HCT116 (cell line): Measurements from ENCODE around the gene ADGRA1.

Experiments
- CTCF ChIP-seq, 3 experiments: fragments of 200-600 bp in 1 of 3; sonication (generic) in 1 of 3; IDR thresholded peaks in 2 of 3; conservative IDR thresholded peaks in 1 of 3; 2 replicates each; pipeline ENCODE4 v1.5.1; 2012 to 2017; ENCODE audit warnings: low read depth in 2 of 3, low read length in 2 of 3, antibody characterized with exemption in 1 of 3, borderline replicate concordance in 1 of 3, control low read depth in 1 of 3, mild to moderate bottlenecking in 1 of 3, mixed read lengths in 1 of 3, mixed run types in 1 of 3, moderate library complexity in 1 of 3; ENCODE audit not compliant: insufficient read depth in 1 of 3
- EGR1 ChIP-seq: IDR thresholded peaks from 2 replicates; pipeline ENCODE4 v1.6.1; 2012; ENCODE audit warnings: low read depth
- EZH2 ChIP-seq: fragments of 200-600 bp; sonication (generic); IDR thresholded peaks from 2 replicates; pipeline ENCODE4 v1.6.1; 2017; ENCODE audit warnings: antibody characterized with exemption, mixed run types
- EZH2phosphoT487 ChIP-seq: fragments of 200-600 bp; IDR thresholded peaks from 2 replicates; pipeline ENCODE4 v1.6.1; 2018; ENCODE audit warnings: antibody characterized with exemption, borderline replicate concordance
- FOSL1 ChIP-seq: IDR thresholded peaks from 2 replicates; pipeline ENCODE4 v1.6.1; 2012; ENCODE audit warnings: low read depth
- POLR2A ChIP-seq: IDR thresholded peaks from 2 replicates; pipeline ENCODE4 v1.7.0; 2011; ENCODE audit warnings: borderline replicate concordance; ENCODE audit not compliant: insufficient read depth, insufficient read length; ENCODE audit errors: extremely low read depth
- POLR2AphosphoS5 ChIP-seq: IDR thresholded peaks from 2 replicates; pipeline ENCODE4 v1.6.1; 2011; ENCODE audit warnings: mild to moderate bottlenecking, low read depth, low read length, moderate library complexity
- RAD21 ChIP-seq: IDR thresholded peaks from 2 replicates; pipeline ENCODE4 v1.6.1; 2012; ENCODE audit warnings: low read depth, mild to moderate bottlenecking
- SP1 ChIP-seq: IDR thresholded peaks from 2 replicates; pipeline ENCODE4 v1.6.1; 2012; ENCODE audit warnings: low read depth
- TCF7L2 ChIP-seq: IDR thresholded peaks from 2 replicates; pipeline ENCODE4 v1.7.0; 2011; ENCODE audit warnings: borderline replicate concordance, inconsistent platforms; ENCODE audit not compliant: insufficient read depth, insufficient read length; ENCODE audit errors: extremely low read depth
- YY1 ChIP-seq: IDR thresholded peaks from 2 replicates; pipeline ENCODE4 v1.6.1; 2011; ENCODE audit warnings: low read length, low read depth, moderate library complexity, mild to moderate bottlenecking; ENCODE audit not compliant: insufficient replicate concordance; ENCODE audit errors: extremely low read depth
- ZFX ChIP-seq: fragments of 450-650 bp; IDR thresholded peaks from 2 replicates; pipeline ENCODE4 v1.6.1; 2017
- TF ChIP-seq, protein P1 (sequence below): IDR thresholded peaks from 2 replicates; pipeline ENCODE4 v1.6.1; 2012
- TF ChIP-seq, protein P2 (sequence below): IDR thresholded peaks from 2 replicates; pipeline ENCODE4 v1.6.1; 2012; ENCODE audit warnings: low read depth

DNA sequence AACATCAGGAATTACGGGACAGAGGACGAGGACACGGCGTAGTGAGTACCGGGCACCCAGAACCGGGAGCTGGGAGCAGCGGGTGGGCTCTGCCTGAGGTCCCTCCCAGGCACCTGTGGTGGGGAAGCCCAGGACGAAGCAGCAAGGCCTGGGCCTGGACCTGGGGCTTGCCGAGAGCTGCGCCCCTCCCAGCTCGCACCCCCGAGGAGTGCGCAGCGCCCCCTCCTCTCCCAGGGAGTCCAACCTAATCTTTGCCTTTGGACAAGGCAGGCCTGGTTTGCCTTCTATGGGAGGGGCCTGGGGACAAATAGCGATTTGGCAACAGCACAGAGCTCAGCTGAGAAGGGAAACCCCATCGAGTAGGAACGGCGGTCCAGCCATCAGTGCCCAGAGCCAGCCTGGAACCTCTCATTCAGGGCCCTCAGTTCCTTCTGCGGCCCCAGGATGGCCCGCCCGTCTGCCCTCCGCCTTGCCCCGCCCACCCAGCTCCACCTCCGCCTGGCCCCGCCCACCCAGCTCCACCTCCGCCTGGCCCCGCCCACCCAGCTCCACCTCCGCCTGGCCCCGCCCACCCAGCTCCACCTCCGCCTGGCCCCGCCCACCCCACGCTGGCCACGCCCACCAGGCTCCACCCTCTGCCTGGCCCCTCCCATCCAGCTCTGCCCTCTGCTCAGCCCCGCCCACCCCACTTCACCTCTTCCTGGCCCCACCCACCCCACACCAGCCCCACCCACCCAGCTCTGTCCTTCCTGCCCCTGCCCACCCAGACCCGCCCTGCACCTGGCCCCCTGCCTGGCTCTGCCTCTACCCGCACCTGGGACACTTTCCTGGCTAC, 39.8 kb downstream of the ADGRA1 start:
- TF ChIP-seq CTCF (IDR thresholded peaks at IDR 0.05 in 2 of 3, conservative IDR thresholded peaks at IDR 0.05 in 1 of 3; ENCODE audit: borderline replicate concordance in 1 of 3, insufficient read depth in 1 of 3, low read depth in 2 of 3, low read length in 2 of 3) (no peak), POLR2A (no peak), EGR1 (no peak), POLR2AphosphoS5 (no peak), FOSL1 (no peak), EZH2 (no peak), YY1 (no peak), TCF7L2 (no peak), SP1 (no peak), ZFX (no peak), RAD21 (no peak), EZH2phosphoT487 (no peak)
- TF ChIP-seq, protein P1, sequence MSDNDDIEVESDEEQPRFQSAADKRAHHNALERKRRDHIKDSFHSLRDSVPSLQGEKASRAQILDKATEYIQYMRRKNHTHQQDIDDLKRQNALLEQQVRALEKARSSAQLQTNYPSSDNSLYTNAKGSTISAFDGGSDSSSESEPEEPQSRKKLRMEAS: no peak
- TF ChIP-seq, protein P2, sequence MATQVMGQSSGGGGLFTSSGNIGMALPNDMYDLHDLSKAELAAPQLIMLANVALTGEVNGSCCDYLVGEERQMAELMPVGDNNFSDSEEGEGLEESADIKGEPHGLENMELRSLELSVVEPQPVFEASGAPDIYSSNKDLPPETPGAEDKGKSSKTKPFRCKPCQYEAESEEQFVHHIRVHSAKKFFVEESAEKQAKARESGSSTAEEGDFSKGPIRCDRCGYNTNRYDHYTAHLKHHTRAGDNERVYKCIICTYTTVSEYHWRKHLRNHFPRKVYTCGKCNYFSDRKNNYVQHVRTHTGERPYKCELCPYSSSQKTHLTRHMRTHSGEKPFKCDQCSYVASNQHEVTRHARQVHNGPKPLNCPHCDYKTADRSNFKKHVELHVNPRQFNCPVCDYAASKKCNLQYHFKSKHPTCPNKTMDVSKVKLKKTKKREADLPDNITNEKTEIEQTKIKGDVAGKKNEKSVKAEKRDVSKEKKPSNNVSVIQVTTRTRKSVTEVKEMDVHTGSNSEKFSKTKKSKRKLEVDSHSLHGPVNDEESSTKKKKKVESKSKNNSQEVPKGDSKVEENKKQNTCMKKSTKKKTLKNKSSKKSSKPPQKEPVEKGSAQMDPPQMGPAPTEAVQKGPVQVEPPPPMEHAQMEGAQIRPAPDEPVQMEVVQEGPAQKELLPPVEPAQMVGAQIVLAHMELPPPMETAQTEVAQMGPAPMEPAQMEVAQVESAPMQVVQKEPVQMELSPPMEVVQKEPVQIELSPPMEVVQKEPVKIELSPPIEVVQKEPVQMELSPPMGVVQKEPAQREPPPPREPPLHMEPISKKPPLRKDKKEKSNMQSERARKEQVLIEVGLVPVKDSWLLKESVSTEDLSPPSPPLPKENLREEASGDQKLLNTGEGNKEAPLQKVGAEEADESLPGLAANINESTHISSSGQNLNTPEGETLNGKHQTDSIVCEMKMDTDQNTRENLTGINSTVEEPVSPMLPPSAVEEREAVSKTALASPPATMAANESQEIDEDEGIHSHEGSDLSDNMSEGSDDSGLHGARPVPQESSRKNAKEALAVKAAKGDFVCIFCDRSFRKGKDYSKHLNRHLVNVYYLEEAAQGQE: no peak
